Measurements from ENCODE around the gene LANCL3.
"Not testable (repeated sequence)": the region's sequence is repeated elsewhere in the genome, so short reads cannot be mapped to it uniquely, and the experiment has no call there.

DNA sequence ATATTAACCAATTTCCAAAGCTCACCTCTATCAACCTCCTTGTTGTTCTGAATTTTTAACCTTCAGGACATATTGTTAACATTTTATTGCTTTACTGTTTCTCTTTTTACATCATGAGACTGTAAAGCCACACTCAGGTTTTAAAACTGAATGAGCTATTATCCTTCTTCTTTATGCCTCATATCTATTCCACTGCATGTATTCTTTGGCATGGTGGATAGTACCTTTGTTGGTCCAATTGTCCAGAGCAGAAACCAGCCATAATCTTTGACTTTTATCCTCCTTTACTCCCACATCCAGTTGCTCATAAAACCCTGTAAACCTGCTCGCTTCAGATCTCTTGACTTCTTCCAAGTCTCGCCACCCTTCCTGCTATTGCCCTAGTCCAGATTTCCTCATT lies 6.2 kb upstream of the LANCL3 start:
- TF ChIP-seq, protein P1, sequence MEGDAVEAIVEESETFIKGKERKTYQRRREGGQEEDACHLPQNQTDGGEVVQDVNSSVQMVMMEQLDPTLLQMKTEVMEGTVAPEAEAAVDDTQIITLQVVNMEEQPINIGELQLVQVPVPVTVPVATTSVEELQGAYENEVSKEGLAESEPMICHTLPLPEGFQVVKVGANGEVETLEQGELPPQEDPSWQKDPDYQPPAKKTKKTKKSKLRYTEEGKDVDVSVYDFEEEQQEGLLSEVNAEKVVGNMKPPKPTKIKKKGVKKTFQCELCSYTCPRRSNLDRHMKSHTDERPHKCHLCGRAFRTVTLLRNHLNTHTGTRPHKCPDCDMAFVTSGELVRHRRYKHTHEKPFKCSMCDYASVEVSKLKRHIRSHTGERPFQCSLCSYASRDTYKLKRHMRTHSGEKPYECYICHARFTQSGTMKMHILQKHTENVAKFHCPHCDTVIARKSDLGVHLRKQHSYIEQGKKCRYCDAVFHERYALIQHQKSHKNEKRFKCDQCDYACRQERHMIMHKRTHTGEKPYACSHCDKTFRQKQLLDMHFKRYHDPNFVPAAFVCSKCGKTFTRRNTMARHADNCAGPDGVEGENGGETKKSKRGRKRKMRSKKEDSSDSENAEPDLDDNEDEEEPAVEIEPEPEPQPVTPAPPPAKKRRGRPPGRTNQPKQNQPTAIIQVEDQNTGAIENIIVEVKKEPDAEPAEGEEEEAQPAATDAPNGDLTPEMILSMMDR (IDR thresholded peaks at IDR 0.05) = not testable (repeated sequence)
- TF ChIP-seq EZH2phosphoT487, EZH2 (IDR thresholded peaks at IDR 0.05): not testable (repeated sequence)

All from neural progenitor cell (in vitro differentiated cells).